CD4-positive, alpha-beta T cell treated with Interleukin-6 at 100 ng/mL for 8 hours (primary cell): ENCODE data around the gene TACC3.

Source experiments
- DNase-seq: peaks from one replicate; pipeline ENCODE4 v3.0.0-alpha.2; 2020; ENCODE audit warnings: mixed read lengths, low spot score

Gene TACC3

DNA sequence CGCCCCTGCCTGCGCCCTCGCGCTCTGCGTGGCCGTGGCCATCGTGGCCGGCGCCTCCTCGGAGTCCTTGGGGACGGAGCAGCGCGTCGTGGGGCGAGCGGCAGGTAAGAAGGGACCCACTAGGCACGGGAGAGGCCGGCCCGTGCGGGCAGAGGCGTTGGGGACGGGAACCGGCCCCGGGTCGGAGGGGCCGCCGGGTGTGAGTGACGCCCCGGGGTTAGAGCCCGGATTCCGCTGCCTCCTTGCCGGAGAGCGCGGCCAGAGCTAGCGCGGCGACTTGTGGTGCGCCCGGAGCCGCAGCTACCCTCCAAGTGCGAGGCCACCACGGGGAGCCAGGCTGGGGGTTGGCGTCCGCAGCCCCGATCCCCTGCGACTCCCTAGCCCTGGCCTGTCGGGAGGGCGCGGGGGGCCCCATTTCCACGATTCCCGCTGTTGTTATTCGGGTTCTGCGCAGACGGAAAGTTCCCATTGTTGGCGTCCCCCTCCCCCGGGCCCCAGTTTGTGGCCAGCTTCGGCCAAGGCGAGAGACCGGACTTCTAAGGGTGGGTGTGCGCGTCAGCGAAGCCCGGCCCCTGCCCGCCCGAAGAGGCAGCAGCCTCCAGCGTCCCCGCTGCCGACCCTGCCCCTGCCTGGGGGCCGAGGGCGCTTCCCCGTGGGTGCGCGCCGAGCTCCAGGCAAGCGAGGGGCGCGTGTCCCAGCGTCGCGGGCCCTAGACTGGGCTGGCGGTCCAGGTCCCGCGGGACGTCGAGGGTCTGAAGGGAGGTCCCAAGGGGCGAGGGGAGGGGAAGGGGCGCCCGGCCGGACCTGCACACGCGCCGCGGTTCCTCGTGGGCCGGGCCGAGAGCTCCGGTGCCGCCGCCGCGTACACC is 72.9 kb downstream of the TACC3 start:
- DNase-seq = no peak
